Measurements from ENCODE around the gene PERP.
"Not testable (repeated sequence)": the region's sequence is repeated elsewhere in the genome, so short reads cannot be mapped to it uniquely, and the experiment has no call there.

The PERP gene

DNA sequence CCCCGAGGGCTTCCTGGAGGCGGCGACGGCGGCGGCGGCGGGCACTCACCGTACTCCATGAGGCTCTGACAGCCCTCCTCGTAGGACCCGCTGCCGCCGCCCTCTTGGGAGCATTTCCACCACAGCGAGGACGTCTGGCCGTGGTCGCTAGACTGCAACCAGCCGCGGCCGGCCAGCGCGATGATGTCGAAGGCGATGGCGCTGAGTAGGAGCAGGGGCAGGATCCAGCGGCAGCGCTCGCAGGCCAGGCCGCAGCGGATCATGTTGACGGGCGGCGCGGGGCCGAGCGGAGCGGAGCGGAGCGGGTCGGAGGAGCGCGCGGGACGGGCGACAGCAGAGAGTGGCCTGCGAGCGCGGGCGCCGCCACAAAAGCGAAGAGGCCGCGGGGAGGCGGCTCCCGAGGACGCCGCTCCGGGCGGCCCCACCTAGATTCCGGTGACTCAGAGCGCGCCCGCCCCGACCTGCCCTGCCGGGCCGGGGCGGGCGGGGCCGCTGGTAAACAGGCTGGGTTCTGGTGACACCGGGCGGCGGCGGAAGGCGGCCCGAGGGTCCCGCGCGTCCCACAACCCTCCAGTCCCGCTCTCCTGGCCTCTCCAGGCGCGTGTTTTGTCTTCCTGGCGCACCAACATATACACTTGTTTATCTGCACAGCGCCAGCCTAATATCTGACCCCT lies at the start of gene PERP:
PERP (minus strand) TSS at position 342 of the 674 bp plus-strand sequence; CDS start at position 263, 79 bp downstream.
- DNase-seq (ENCODE audit: low read depth) = peak; percentile 56

DNA sequence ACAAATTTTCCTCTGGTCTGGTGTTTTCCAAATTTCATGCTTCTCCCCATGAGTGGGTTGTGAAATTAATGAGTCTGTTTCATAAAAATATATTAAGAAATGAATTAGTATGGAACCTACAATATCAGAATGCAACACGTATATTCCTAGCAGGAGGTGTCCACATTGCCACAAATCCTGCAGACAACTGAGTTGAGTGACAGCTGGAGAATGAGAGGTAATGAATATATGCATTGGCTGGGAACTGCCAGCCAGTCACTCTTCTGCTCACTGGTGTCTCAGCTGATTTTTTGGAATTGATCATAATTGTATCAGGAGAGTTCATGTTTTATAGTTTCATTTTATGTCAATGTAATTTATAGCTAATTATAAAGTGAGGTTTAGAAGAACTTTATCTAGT lies 48.2 kb upstream of the PERP start:
- no peak for DNase-seq (ENCODE audit: low read depth)

DNA sequence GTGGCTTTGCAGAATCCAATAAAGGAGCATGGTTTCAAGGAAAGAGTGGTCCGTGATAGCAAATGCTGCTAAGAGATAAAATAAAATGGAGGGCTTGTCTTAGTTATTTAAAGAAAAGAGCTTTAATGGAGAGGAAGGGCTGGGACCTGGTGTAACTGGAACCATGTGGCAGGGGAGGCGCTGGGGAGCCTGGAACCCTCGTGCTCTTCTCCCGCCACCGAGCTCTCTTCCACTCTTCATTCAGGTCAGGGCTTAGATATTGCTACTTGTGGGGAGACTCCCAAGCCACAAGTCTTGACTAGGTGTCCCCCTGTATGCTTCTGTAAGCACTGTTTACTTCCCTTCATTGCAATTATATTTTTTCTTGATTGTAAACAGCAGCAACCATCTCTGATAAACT lies 39.3 kb upstream of the PERP start:
- DNase-seq (ENCODE audit: low read depth) = no peak

DNA sequence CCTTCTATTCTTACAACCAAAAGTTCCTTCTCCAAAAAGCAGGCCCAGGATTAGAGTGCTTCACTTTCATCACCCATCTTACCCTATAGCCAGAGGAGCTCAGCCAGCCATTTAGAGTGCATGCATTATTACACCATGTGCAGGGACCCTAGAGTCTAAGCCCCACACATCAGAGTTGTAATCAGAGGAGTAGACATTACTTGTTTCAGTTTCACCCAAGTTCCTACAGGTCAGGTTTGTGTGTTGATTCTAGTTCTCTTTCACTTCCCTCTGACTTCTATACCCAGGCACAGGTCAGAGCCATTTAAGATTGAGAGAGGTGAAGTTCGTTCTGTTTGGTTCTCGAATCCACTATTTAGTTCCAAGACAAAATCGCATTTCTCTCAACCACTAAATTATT lies 38.2 kb upstream of the PERP start:
- no peak for DNase-seq (ENCODE audit: low read depth)

DNA sequence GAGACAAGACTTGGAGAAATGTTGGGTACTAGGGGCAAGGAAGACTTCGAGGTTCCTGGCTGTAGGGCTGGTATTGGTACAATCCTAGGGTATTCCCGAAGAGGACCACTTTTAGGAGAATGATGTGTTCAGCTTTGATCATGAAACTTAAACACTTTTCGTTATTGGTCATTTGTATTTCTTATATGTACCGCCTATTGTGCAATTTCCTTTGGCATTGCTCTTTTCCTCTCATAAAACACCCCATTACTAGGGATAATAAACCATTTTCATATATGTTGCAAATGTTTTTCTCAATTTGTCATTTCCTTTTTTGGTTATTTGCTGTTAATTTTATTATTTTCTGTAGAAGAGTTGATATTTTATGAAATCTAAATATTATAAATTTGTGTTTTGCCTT lies 35.6 kb upstream of the PERP start:
- no peak for DNase-seq (ENCODE audit: low read depth)

DNA sequence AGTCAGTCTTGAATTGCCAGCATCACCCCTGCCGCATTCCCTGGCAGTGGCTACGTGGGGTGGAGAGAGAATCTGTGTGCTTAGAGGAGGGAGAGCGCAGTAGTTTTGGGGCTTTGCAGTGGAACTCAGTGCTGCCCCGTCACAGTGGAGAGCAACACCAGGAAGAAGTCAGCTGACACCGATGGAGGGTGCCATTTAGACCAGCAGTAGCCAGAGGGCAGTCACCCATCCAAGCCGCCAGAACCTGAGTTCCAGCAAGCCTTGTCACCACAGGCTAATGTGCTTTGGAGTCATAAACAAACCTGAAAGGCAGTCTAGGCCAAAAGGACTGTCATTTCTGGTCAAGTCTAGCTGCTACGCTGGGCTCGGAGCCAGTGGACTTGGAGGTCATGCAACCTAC lies 22.0 kb upstream of the PERP start:
- DNase-seq (ENCODE audit: low read depth) = no peak

DNA sequence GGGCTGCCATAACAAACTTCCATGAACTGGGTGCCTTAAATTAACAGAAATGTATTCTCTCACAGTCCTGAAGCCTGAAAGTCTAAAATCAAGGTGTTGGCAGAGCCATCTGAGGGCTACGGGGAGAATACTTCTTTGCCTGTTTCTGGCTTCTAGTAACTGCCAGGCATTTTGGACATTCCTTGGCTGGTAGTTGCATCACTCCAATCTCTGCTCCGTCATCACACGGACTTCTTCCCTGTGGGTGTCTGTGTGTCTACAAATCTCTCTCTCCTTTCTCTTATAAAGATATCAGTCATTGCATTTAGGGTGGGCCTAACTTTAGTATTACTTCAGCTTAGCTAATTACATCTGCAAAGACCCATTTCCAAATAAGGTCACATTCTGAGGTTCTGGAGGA lies 20.9 kb upstream of the PERP start:
- DNase-seq (ENCODE audit: low read depth) = no peak

DNA sequence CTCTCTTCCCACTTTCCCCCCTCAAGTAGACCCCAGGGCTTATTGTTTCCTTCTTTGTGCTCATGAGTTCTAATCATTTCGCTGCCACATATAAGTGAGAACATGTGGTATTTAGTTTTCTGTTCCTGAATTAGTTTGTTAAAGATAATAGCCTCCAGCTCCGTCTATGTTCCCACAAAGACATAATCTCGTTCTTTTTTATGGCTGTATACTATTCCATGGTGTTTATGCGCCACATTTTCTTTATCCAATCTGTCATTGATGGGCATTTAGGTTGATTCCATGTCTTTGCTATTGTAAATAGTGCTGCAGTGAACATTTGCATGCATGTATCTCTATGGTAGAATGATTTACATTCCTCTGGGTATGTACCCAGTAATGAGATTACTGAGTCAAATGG lies 16.9 kb upstream of the PERP start:
- DNase-seq (ENCODE audit: low read depth) = no peak

DNA sequence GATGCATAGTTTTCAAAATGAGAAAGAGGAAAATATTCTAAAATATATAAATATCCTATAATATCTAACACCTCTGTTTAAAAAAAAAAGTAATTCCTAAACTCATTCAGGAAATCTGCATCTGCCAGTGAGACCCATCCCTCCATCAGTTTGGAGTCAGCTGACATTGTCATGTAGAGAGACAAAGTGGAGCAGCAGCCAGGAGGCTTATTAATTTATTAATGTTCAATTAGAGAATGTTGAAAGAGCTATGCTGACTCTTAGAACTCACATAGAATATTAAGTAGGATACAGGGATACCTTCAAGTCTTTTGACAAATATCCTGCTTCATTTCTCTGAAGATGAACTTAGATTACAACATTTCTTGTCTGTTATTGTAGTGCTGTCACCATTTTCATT lies 12.8 kb upstream of the PERP start:
- no peak for DNase-seq (ENCODE audit: low read depth)

DNA sequence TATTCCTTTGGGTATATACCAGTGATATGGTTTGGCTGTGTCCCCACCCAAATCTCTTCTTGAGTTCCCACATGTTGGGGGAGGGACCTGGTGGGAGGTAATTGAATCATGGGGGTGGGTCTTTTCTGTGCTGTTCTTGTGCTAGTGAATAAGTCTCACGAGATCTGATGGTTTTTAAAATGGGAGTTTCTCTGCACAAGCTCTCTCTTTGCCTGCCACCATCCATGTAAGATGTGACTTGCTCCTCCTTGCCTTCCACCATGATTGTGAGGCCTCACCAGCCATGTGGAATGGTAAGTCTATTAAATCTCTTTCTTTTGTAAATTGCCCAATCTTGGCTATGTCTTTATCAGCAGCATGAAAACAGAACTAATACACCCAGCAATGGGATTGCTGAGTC lies 12.0 kb upstream of the PERP start:
- not testable (repeated sequence) for DNase-seq (ENCODE audit: low read depth)

DNA sequence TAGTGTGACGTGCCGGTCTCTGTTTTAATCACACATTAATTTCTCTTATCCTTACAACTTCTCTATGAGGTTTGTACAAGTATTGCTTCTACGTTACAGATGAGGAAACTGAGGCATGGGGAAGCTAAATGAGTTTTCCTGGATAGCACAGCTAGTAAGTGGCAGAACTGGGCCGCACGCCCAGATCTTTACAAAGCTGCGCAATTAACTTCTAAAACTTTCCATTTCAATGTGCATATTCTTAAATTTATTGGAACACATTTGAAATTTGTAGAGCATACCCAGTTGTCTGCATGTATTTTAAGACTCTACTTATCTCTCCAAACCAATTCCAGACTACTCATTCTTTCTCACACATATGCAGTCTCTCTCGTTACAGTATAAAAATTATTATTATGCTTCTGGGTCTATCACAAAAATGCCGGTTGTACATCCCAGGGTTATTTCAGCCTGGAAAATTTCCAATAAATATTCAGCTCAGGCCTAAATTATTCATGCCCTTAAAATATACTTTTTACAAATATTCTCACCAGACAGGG lies 10.2 kb upstream of the PERP start:
- no peak for DNase-seq (ENCODE audit: low read depth)

DNA sequence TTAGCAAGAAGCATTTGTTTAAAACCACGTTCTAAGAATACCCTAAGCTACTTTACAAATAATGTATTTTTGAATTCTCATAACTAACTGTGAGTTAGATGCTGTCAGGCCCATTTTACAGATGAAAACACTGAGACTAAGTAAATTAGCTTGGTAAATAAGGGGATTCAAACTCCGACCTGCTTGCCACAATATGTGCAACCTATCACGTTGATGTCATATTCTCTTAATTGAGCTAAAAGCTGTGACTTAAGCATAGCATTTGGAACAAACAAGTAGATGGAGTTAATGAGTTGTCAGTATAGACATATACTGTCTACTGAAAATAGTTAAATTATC lies 9.4 kb upstream of the PERP start:
- DNase-seq (ENCODE audit: low read depth) = no peak

DNA sequence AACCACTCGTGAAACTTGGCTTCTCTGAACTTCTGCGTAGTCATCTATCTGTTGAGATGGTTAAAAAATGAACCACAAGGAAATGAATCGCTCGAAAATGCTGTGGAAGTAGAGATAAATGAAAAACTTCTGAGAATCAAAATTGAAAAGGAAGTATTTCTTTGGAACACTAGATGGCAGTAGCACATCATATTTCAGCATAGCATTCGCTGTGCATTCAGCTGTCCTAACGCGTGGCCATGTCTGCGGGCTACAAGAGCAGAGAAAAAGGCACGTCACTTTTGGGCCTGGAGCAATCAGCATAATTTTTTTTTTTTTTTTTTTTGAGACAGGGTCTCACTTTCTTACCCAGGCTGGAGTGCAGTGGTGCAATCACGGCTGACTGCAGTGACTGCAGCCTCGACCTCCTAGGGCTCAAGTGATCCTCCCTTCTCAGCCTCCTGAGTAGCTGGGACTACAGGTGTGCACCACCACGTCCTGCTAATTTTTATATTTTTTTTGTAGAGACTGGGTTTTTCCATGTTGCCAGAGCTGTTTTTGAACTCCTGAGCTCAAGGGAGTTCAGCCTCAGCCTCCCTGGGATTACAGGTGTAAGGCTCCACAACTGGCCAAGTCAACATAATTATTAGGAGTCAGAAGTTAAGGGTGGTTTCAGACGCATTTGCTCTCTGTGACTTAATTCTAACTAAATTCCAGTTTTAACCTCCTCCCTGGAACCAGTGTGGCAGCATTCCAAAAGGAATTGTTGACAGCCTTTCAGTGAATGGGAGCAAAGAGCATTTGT lies 8.8 kb upstream of the PERP start:
- peak; percentile 13 for DNase-seq (ENCODE audit: low read depth)

DNA sequence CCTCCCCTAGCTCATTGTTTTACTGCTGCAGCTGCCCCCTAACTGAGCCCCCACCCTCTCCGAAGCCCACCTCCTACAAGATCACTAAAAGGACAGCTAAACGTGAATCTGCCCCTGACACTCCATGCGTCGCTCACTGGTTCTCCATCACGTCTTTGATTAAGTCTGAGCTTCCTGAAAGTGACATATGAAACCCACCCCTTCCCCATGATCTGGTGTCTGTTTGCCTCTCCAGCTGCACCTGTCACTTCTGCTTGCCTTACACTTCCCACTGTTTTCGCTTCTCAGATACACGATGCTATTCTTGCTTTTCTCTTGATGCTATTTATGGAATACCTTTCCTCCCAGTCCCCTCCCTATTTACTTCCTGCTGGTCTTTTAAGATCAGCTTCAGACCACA lies 8.0 kb upstream of the PERP start:
- DNase-seq (ENCODE audit: low read depth) = no peak

DNA sequence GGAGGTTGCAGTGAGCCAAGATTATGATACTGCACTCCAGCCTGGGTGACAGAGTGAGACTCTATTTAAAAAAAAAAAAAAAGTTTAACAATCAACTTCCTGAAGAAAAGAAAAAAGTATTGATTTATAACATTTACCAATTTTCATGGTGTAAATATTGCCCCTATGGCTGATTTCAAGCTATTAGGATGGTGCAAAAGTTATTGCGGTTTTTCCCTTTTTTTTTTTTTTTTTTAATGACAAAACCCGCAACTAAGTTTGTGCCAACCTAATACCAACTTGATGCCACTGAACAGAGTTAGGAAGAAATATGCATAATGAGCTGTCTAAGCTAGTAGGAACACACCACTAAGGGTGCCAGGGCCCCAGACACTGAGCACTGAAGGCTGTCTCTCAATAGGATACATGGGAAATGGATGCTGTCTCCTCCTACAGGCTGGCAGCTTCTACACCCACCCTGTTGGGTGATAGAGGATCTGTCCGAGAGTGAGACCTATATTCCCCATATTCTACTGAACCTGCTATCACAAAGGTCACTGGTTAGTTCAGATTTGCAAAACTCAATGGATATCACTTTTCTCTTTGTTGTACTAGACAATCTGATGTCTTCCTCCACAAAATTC lies 6.5 kb upstream of the PERP start:
- DNase-seq (ENCODE audit: low read depth) = no peak

DNA sequence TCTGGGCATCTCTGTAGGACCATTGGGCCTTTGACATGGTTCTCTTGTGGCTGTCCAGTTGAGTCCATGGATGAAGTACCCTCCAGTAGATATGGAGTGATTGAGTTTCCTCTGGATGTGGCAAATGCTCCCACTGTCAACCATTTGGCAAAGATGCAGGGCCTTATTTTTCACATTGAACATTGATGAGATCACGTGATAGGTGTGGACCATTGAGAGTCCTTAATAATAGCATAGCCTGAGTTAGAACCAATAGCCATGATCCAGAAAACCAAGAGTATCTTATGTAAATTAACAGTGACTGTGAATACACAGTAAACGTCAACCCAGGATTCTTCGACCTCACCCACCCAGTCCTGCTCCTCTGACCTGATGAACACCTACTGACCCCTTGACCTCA lies 3.0 kb upstream of the PERP start:
- no peak for DNase-seq (ENCODE audit: low read depth)

DNA sequence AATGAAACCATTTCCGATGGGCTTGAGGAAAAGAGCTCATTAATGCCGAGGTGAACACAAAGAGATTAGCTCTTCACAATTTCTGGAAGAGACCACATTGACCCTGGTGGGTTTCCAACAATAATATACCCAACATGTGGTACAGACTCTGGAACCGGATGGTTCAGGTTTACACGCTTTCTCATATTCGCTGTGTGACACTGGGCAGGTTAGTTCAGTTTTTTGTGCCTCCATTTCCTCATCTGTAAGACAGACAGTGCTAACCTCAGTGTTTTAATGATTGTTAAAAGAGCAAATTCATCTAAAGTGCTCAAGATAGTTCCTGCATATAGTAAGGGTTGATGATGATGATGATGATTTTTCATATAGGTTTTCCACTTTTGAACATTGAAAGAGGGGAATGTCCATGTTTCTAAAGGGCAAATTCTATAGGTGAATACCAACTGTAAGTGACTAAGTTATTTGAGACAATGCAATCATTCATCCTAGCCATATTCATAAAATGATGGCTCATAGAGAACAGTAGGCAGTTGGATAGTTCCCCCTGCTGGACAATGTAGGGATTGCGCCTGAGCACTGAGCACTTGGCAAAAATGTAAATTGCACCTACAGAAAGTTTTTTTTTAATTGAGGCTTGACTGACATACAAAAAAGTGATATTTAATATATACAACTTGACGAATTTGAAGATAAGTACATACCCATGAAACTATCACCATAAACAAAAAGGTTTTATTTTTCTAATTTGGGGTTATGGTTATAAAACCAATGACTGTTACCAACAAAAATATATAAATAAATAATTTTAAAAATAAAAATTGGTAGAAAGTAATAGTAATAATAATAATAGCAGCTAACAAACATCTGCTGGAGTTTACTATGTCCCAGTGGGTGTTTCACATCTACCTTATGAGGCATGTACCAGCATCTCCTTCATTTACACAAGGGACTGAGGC lies 2.1 kb upstream of the PERP start:
- DNase-seq (ENCODE audit: low read depth) = peak; percentile 68

DNA sequence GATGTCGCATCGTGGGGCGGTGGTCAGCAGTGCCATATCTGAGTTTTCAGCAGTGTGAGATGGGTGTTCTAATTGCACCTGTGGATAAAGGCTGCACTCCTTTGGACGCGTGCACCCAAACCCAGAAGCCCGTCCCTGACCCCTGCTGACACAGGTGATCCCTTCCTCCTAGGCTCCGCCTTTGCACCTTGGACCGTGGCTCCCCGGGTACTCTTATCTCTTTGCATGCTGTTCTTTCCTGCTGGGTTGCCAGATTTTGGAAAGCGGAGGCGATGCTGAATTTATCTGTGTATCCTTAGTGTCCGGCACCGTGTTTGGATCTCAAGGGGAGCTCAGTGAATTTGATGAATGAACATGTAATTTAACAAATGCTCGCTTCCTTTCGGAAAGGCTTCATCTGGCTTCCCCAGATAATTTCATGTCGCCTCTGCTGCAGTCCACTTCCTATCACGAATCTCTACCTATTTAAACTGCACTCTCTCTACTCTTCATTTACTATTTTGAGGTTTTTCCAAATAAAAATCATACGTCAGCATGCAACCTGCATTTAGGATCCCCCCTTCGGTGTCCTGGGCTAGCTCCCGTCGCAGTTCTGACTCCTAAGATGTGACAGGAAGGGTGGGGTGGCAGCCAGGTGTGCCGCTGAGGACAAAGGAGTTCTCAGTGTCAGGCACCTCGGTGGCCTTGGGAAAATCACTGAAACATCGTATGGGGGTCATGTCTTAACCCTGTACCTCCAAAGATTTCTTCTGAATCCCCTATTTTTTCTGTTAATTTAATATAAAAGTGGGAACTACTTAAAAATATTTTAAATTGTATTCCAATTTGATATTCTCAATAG lies 753 bp upstream of the PERP start:
- DNase-seq (ENCODE audit: low read depth) = no peak

DNA sequence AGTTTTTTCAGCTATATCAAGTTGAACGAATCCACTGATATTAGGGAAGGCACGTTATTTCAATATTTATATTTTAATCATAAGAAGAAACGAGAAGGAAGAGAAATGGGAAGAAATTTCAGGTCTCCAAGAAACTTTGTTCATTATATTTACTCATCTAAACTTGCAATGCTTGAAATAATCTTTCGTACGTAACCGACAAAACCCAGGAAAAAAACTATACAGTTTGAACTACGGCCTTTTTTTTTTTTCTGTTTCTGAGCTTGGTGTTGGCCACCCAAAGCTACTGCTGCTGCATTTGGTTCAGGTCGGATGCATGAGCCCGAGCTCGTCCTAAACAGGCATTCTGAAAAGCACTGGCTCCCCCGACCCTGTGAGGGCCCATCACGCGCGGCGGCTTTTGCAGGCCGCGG lies 548 bp downstream of the PERP start:
- no peak for DNase-seq (ENCODE audit: low read depth)

DNA sequence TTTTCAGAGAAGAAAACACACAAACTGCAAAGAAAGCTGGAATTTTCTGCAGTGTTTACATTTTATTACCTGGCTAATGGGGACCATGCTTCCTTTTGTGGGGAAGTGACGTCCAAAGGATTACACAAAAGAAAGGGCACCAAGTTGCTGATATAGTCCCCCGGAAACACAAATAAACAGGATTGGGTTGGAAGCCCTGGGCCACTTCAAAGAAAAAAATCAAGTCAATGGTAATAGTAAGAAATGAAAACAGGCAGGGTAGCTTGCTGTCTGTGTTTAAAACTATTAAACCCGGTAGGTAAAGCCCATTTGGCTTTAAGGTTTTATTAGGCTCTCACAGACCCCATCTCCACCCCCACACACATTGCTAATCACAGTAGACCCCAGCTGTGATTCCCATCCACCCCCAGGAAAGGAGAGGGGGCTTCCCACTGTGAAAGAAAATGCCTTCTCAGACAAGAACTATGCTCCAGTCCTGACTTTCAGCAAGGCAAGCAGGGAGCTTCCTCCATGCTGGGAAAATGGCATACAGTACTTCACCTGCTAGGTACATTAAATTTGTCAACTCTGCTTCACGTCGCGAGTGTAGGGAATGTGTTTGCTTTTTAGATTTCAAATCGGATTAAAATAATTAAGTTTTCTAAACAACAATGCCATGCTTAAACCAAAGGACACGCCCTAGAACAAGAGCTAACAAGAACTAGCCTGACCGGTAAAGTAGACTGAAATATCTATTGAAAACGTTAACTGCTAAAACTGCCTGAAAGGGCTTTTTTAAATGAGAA lies 1.1 kb downstream of the PERP start:
- no peak for DNase-seq (ENCODE audit: low read depth)
